Measurements from ENCODE around the gene KCNE3.
A peak's percentile ranks its signal among the peaks of the same experiment; 100 is the strongest.

The KCNE3 gene

GRCh38 chr11:74471037-74471436, 3.7 kb upstream of the KCNE3 start:
- no peak for DNase-seq

GRCh38 chr11:74470526-74470925, 3.2 kb upstream of the KCNE3 start:
- no peak for DNase-seq

GRCh38 chr11:74468936-74469335, 1.6 kb upstream of the KCNE3 start:
- DNase-seq = no peak

GRCh38 chr11:74468521-74468920, 1.2 kb upstream of the KCNE3 start:
- no peak for DNase-seq

GRCh38 chr11:74468058-74468457, 709 bp upstream of the KCNE3 start:
- no peak for DNase-seq

GRCh38 chr11:74465291-74465708, 2.0 kb downstream of the KCNE3 start:
- no peak for DNase-seq

GRCh38 chr11:74464746-74465145, 2.6 kb downstream of the KCNE3 start:
- no peak for DNase-seq

GRCh38 chr11:74463216-74463615, 4.1 kb downstream of the KCNE3 start:
- DNase-seq = no peak

GRCh38 chr11:74462631-74463030, 4.7 kb downstream of the KCNE3 start:
- peak; percentile 42 for DNase-seq

- peak; percentile 80 for DNase-seq
Measured at GRCh38 chr11:74462009-74462408, 5.3 kb downstream of the KCNE3 start.

GRCh38 chr11:74460481-74461154, 6.7 kb downstream of the KCNE3 start:
- peak; percentile 70 for DNase-seq

GRCh38 chr11:74460065-74460464, 7.3 kb downstream of the KCNE3 start:
- no peak for DNase-seq

- DNase-seq = no peak
Measured at GRCh38 chr11:74459584-74459983, 7.8 kb downstream of the KCNE3 start.

- DNase-seq = no peak
Measured at GRCh38 chr11:74457356-74457755, 10.0 kb downstream of the KCNE3 start.

- no peak for DNase-seq
Measured at GRCh38 chr11:74453373-74453975, 13.9 kb downstream of the KCNE3 start.

- DNase-seq = no peak
Measured at GRCh38 chr11:74452366-74452765, 15.0 kb downstream of the KCNE3 start.

- no peak for DNase-seq
Measured at GRCh38 chr11:74450318-74450717, 17.0 kb downstream of the KCNE3 start.

GRCh38 chr11:74449369-74449931, 17.9 kb downstream of the KCNE3 start:
- peak; percentile 61 for DNase-seq

- no peak for DNase-seq
Measured at GRCh38 chr11:74447720-74448119, 19.6 kb downstream of the KCNE3 start.

- no peak for DNase-seq
Measured at GRCh38 chr11:74446532-74446938, 20.8 kb downstream of the KCNE3 start.

GRCh38 chr11:74444173-74444826, 23.0 kb downstream of the KCNE3 start:
- DNase-seq = no peak

- DNase-seq = no peak
Measured at GRCh38 chr11:74443071-74443864, 24.1 kb downstream of the KCNE3 start.

- no peak for DNase-seq
Measured at GRCh38 chr11:74442636-74443035, 24.7 kb downstream of the KCNE3 start.
